ENCODE measurements around the gene NPDC1. TPM values are rescaled to one million over a fixed set of nuclear protein-coding genes. Genes with fewer than 3 reads are reported as not detected.
"Not testable (repeated sequence)": the region's sequence is repeated elsewhere in the genome, so short reads cannot be mapped to it uniquely, and the experiment has no call there.

NPDC1 gene
- polyA plus RNA-seq, 1 donor = 18.4 TPM

- DNase-seq = no peak
These were observed 2.9 kb downstream of the NPDC1 start for GRCh38 chr9:137042751-137043727.

- DNase-seq = no peak
These were observed 4.9 kb downstream of the NPDC1 start for GRCh38 chr9:137041124-137041523.

- DNase-seq = no peak
These were observed 5.4 kb downstream of the NPDC1 start for GRCh38 chr9:137040568-137040967.

GRCh38 chr9:137039611-137040366, 6.2 kb downstream of the NPDC1 start:
- no peak for DNase-seq

GRCh38 chr9:137038916-137039315, 7.1 kb downstream of the NPDC1 start:
- DNase-seq = no peak

- DNase-seq = no peak
These were observed 8.5 kb downstream of the NPDC1 start for GRCh38 chr9:137037483-137037882.

GRCh38 chr9:137037035-137037434, 8.9 kb downstream of the NPDC1 start:
- DNase-seq = no peak

GRCh38 chr9:137035937-137036336, 10.0 kb downstream of the NPDC1 start:
- DNase-seq = no peak

- DNase-seq = no peak
These were observed 10.5 kb downstream of the NPDC1 start for GRCh38 chr9:137035507-137035834.

GRCh38 chr9:137034709-137035506, 11.1 kb downstream of the NPDC1 start:
- DNase-seq = no peak

GRCh38 chr9:137034039-137034708, 11.8 kb downstream of the NPDC1 start:
- no peak for DNase-seq

- DNase-seq = not testable (repeated sequence)
These were observed 12.5 kb downstream of the NPDC1 start for GRCh38 chr9:137033481-137033880.

GRCh38 chr9:137032858-137033257, 13.1 kb downstream of the NPDC1 start:
- no peak for DNase-seq

GRCh38 chr9:137031904-137032640, 13.9 kb downstream of the NPDC1 start, which contains the start of gene FUT7:
FUT7 (minus strand) TSS chr9:137032088; CDS start chr9:137031991, 97 bp downstream.
- no peak for DNase-seq

- no peak for DNase-seq
These were observed 15.1 kb downstream of the NPDC1 start for GRCh38 chr9:137030538-137031527.

GRCh38 chr9:137030006-137030405, 16.0 kb downstream of the NPDC1 start:
- no peak for DNase-seq

GRCh38 chr9:137029058-137029936, 16.7 kb downstream of the NPDC1 start:
- DNase-seq = no peak

GRCh38 chr9:137028263-137029057, 17.5 kb downstream of the NPDC1 start:
- DNase-seq = no peak

All from left kidney (tissue), 2 donors.